Endothelial cell of umbilical vein (primary cell): ENCODE results near the gene UAP1L1. TPM values are rescaled to one million over a fixed set of nuclear protein-coding genes. Genes with fewer than 3 reads are reported as not detected.

Experiments
- BruUV-seq: library from RNA; stranded (reverse); fragments of 400-500 nt; replicated peaks from 2 replicates; lab custom pipeline; 2021; lab: Mats Ljungman, UMichigan
- CTCF ChIA-PET: fragments of 300-600, 350-600 bp; sonication (Branson Sonifier 250); formaldehyde crosslinking; loops from one replicate; lab custom pipeline; 2021; ENCODE audit warnings: antibody characterized with exemption, inconsistent platforms; lab: Charles Lee
- POLR2A ChIA-PET: fragments of 300-600, 350-600 bp; sonication (Branson Sonifier 250); formaldehyde crosslinking; loops from one replicate; lab custom pipeline; 2021; ENCODE audit warnings: antibody characterized with exemption, inconsistent platforms; lab: Charles Lee
- DNase-seq: peaks from one replicate; pipeline ENCODE4 v3.0.0-alpha.2; 2011; ENCODE audit warnings: low read depth, low spot score
- FAIRE-seq: peaks from 2 replicates; lab custom pipeline; 2011; peaks lifted over from hg19 to GRCh38; lab: Jason Lieb, UNC
- H2AFZ ChIP-seq: 2 replicates; pipeline ENCODE4 v1.6.0; 2012; ENCODE audit warnings: low read depth, low read length, control low read depth, inconsistent platforms
- H3K27ac ChIP-seq: 2 replicates; pipeline ENCODE4 v1.5.1; 2011; ENCODE audit warnings: low read depth, mild to moderate bottlenecking, control low read depth, low read length, moderate library complexity; ENCODE audit not compliant: insufficient read depth
- H3K27me3 ChIP-seq, 2 experiments: 2 replicates each; pipeline versions ENCODE4 v1.6.0 to v1.6.1; 2011; ENCODE audit warnings: low read length in 2 of 2, mixed read lengths in 1 of 2; ENCODE audit not compliant: control insufficient read depth in 2 of 2, insufficient read depth in 2 of 2
- H3K36me3 ChIP-seq, 2 experiments: 2 replicates in 1 of 2; 3 replicates in 1 of 2; pipeline ENCODE4 v1.5.1; 2011; ENCODE audit warnings: low read length in 2 of 2, mild to moderate bottlenecking in 1 of 2, moderate library complexity in 1 of 2; ENCODE audit not compliant: control insufficient read depth in 2 of 2, insufficient read depth in 2 of 2; ENCODE audit errors: extremely low read depth in 1 of 2
- H3K4me1 ChIP-seq: 3 replicates; pipeline ENCODE4 v1.5.1; 2011; ENCODE audit warnings: mild to moderate bottlenecking, low read length; ENCODE audit not compliant: control insufficient read depth, insufficient read depth; ENCODE audit errors: extremely low read depth
- H3K4me2 ChIP-seq: 2 replicates; pipeline ENCODE4 v1.6.1; 2011; ENCODE audit warnings: low read length, control low read depth, mixed read lengths; ENCODE audit not compliant: insufficient read depth
- H3K4me3 ChIP-seq, 3 experiments: fragments of 200-600 bp in 1 of 3; sonication (generic), shearing (Covaris generic) in 1 of 3; replicated peaks in 1 of 3; 2 replicates each; pipeline ENCODE4 v1.5.1; 2011 to 2016; ENCODE audit warnings: control low read depth in 3 of 3, low read length in 3 of 3, mild to moderate bottlenecking in 2 of 3, inconsistent platforms in 1 of 3, low read depth in 1 of 3, moderate library complexity in 1 of 3; ENCODE audit not compliant: insufficient read depth in 1 of 3
- H3K79me2 ChIP-seq: 2 replicates; pipeline ENCODE4 v1.6.0; 2012; ENCODE audit warnings: low read length, inconsistent platforms; ENCODE audit not compliant: control insufficient read depth, insufficient read depth
- H3K9ac ChIP-seq: replicated peaks from 2 replicates; pipeline ENCODE3; 2011; ENCODE audit warnings: low read length, control low read depth; ENCODE audit not compliant: insufficient read depth; ENCODE audit errors: extremely low read depth
- H3K9me1 ChIP-seq: replicated peaks from 3 replicates; pipeline ENCODE4 v1.6.0; 2011; ENCODE audit warnings: mild to moderate bottlenecking, low read length; ENCODE audit not compliant: control insufficient read depth, insufficient read depth; ENCODE audit errors: extremely low read depth
- H3K9me3 ChIP-seq: replicated peaks from 2 replicates; pipeline ENCODE4 v1.5.1; 2012; ENCODE audit warnings: low read length, inconsistent platforms; ENCODE audit not compliant: control insufficient read depth, insufficient read depth
- H4K20me1 ChIP-seq: replicated peaks from 2 replicates; pipeline ENCODE3; 2011; ENCODE audit warnings: mild to moderate bottlenecking, low read length; ENCODE audit not compliant: control insufficient read depth, insufficient read depth; ENCODE audit errors: extremely low read depth
- EZH2 ChIP-seq: IDR thresholded peaks from 2 replicates; pipeline ENCODE4 v1.6.1; 2012; ENCODE audit warnings: borderline replicate concordance, low read depth, mild to moderate bottlenecking, moderate library complexity, low read length, inconsistent platforms; ENCODE audit not compliant: severe bottlenecking
- FOS ChIP-seq: IDR thresholded peaks from 2 replicates; pipeline ENCODE4 v1.6.1; 2011; ENCODE audit warnings: mild to moderate bottlenecking, low read length, moderate library complexity, borderline replicate concordance; ENCODE audit not compliant: insufficient read depth
- MYC ChIP-seq: IDR thresholded peaks from one replicate; pipeline ENCODE4 v1.6.1; 2011; ENCODE audit warnings: mild to moderate bottlenecking, low read depth, low read length
- dilution Hi-C: fragments of 300-500 bp; cut with MboI; formaldehyde crosslinking; loops from one replicate; pipeline ENCODE4 v1.15.0; 2019; ENCODE audit warnings: low sequenced_read_pairs; ENCODE audit not compliant: extremely low pct_ligation_motif_present
- intact Hi-C: fragments of 100-400 bp; cut with micrococcal nuclease; formaldehyde crosslinking; loops from one replicate; pipeline ENCODE4 v1.10.0; 2022
- polyA plus RNA-seq, 4 experiments: library from polyadenylated mRNA; depleted of rRNA in 3 of 4; stranded (reverse) in 3 of 4; unstranded in 1 of 4; fragments of >200 nt; gene quantifications; 2 replicates each; pipeline versions ENCODE4 v1.2.1 to v1.2.3, GENCODE V29; 2011 to 2012; ENCODE audit warnings: missing spikeins in 1 of 4
- total RNA-seq: library from RNA; stranded (reverse); gene quantifications from 2 replicates; pipeline ENCODE4 v1.2.3, GENCODE V29; 2021
- TF ChIP-seq, protein P1 (sequence below), 2 donors: IDR thresholded peaks; 1 replicate in 1 of 2; 2 replicates in 1 of 2; pipeline ENCODE4 v1.5.1; 2011; ENCODE audit warnings: low read length in 2 of 2, mild to moderate bottlenecking in 2 of 2, moderate library complexity in 2 of 2, control low read depth in 1 of 2, inconsistent platforms in 1 of 2, low read depth in 1 of 2; ENCODE audit not compliant: insufficient read depth in 1 of 2; ENCODE audit errors: extremely low read depth in 1 of 2

Gene UAP1L1
- total and polyA plus RNA-seq, 2 donors (not counting 3 experiments of a cell fraction or from before 2014, with no cell fraction given), result 26.0 to 41.7 TPM

DNA sequence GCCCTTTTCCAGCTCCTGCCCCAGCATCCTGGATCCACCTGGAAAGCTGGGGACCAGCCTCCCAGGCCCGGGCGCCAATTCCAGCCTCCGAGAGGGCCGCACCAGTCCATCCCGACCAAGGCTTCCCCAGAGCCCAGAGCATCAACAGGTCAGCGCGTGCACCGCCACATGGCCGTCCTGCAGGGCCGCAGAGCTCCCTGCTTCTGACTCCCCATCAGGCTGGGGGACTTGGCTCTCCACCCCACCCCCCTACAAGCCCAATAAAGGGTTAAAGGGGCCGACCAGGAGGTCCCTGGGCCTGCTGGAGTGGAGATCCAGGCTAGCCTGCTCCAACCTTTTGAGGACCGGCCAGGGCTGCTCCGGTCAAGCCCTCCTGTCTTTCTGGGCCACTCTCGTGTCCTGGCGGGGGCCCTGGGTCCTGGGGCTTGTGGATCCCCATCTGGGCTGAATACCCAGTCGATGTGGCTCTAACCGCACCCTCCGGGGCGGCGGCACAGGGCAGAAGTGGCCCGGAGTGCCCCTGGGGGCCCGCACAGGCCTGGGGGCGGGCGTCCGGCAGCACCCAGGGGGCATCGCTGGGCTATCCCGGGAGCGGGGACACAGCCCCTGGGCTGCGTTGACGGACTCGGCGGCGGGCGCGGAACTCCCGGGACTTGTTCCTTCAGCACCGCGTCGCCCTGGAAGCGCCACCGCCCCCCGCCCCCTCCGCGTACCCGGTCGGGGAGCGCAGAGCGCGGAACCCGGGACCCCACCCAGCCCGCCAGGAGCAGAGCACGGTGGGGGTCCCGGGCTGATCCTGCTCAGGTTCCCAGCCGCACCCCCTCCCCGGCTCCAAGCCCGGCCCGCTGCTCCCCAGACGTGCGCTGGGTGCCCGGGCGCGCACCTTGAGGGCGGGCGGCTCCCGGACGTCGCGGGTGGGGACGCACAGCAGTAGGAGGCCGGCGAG, 24.0 kb upstream of the UAP1L1 start:
- no peak overlapping the region for H3K4me3 ChIP-seq
- no peak overlapping the region for H3K9ac ChIP-seq
- H3K36me3 ChIP-seq, result no peaks in the 10 kb centered on the region
- no peak for FAIRE-seq
- POLR2A ChIA-PET, result no interaction called here
- no peaks in the 10 kb centered on the region for H3K9me3 ChIP-seq
- no peak overlapping the region for H2AFZ ChIP-seq
- dilution Hi-C loops, result no loop called here
- TF ChIP-seq EZH2, result peak; percentile 97
- TF ChIP-seq, protein P1, sequence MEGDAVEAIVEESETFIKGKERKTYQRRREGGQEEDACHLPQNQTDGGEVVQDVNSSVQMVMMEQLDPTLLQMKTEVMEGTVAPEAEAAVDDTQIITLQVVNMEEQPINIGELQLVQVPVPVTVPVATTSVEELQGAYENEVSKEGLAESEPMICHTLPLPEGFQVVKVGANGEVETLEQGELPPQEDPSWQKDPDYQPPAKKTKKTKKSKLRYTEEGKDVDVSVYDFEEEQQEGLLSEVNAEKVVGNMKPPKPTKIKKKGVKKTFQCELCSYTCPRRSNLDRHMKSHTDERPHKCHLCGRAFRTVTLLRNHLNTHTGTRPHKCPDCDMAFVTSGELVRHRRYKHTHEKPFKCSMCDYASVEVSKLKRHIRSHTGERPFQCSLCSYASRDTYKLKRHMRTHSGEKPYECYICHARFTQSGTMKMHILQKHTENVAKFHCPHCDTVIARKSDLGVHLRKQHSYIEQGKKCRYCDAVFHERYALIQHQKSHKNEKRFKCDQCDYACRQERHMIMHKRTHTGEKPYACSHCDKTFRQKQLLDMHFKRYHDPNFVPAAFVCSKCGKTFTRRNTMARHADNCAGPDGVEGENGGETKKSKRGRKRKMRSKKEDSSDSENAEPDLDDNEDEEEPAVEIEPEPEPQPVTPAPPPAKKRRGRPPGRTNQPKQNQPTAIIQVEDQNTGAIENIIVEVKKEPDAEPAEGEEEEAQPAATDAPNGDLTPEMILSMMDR (IDR thresholded peaks at IDR 0.05; ENCODE audit: extremely low read depth in 1 of 2, insufficient read depth in 1 of 2, low read depth in 1 of 2, low read length in 2 of 2), result no peak
- no peak for TF ChIP-seq FOS
- TF ChIP-seq MYC, result no peak
- BruUV-seq, result no TSS peak
- H3K27me3 ChIP-seq, result peaks cover 8 to 21% of the 10 kb centered on the region in 2 experiments
- no peaks in the 10 kb centered on the region for H3K79me2 ChIP-seq
- CTCF ChIA-PET, result interaction anchor here (0.9 to 2.0 kb wide), 5 partner anchors 11 to 24 kb away, joined by 3 to 12 read pairs (median 7); no protein-coding TSS in a partner anchor
- H3K4me2 ChIP-seq, result no peak overlapping the region
- H3K9me1 ChIP-seq, result no peaks in the 10 kb centered on the region
- no peaks in the 10 kb centered on the region for H4K20me1 ChIP-seq
- no peak overlapping the region for H3K27ac ChIP-seq
- intact Hi-C loops, result no loop called here
- no peak for DNase-seq
- no peaks in the 10 kb centered on the region for H3K4me1 ChIP-seq
